Adrenal gland (tissue), 12 donors: ENCODE data around the gene KCNMA1. TPM values are rescaled to one million over a fixed set of nuclear protein-coding genes. Genes with fewer than 3 reads are reported as not detected.

Source experiments
- DNase-seq, 7 donors: peaks; one replicate each; pipeline ENCODE4 v3.0.0-alpha.2; 2019 to 2020
- H3K27ac ChIP-seq, 5 donors: fragments of 200-600 bp; sonication (generic) in 4 of 5; 1 replicate in 3 of 5; 2 replicates in 2 of 5; pipeline versions ENCODE4 v1.5.1 to v1.8.0; 2016 to 2020; ENCODE audit warnings: mild to moderate bottlenecking in 1 of 5
- H3K27me3 ChIP-seq: fragments of 200-600 bp; 2 replicates; pipeline ENCODE4 v1.8.0; 2021
- H3K36me3 ChIP-seq, 2 donors: fragments of 200-600 bp; replicated peaks in 1 of 2; 1 replicate in 1 of 2; 2 replicates in 1 of 2; pipeline versions ENCODE4 v1.5.1 to v1.8.0; 2018 to 2022
- H3K4me1 ChIP-seq, 2 donors: fragments of 200-600 bp; replicated peaks in 1 of 2; 1 replicate in 1 of 2; 2 replicates in 1 of 2; pipeline versions ENCODE4 v1.5.1 to v1.8.0; 2018 to 2021
- H3K4me3 ChIP-seq, 4 donors: fragments of 200-600 bp; sonication (generic) in 3 of 4; one replicate each; pipeline ENCODE4 v1.5.1; 2016 to 2018
- H3K9me3 ChIP-seq, 3 donors: fragments of 200-600 bp; sonication (generic) in 1 of 3; replicated peaks in 1 of 3; 1 replicate in 2 of 3; 2 replicates in 1 of 3; pipeline versions ENCODE4 v1.5.1 to v1.8.0; 2016 to 2021
- POLR2A ChIP-seq, 2 donors: fragments of 450-650 bp; IDR thresholded peaks; one replicate each; pipeline ENCODE4 v1.6.1; 2017; ENCODE audit warnings: antibody characterized with exemption in 2 of 2, mild to moderate bottlenecking in 2 of 2, moderate library complexity in 1 of 2
- WGBS, 4 donors: extraction: QIAGEN DNeasy Blood & Tissue Kit in 2 of 4; methylation state at CpG; one replicate each; pipeline versions ENCODE4 v1.1.5 to v1.1.7; 2013 to 2017; 5-methylcytosine and 5-hydroxymethylcytosine counted together
- intact Hi-C, 2 donors: fragments of 100-400 bp; cut with DNase I; formaldehyde crosslinking; loops; one replicate each; pipeline versions ENCODE4 v1.14.1 to v1.15.0; 2022 to 2023
- polyA plus RNA-seq, 3 donors: library from polyadenylated mRNA; stranded (reverse); fragments of 200-250 nt in 2 of 3; fragments of 350-450 nt in 1 of 3; fragmentation: Illumina TruSeq in 1 of 3; extraction: RNeasy Lipid Tissue Mini Kit (QIAGEN cat#74804) in 1 of 3; gene quantifications; one replicate each; pipeline ENCODE4 v1.2.3, GENCODE V29; 2013 to 2014
- total RNA-seq, 9 donors: library from RNA; depleted of rRNA in 4 of 9; stranded (reverse); fragments of >200 nt in 4 of 9; fragments of 120-200 nt in 1 of 9; fragmentation: NEBNext Ultra II Directional in 1 of 9; extraction: Animal tissue kit (Norgen Biotek cat#: 25700) in 1 of 9; gene quantifications; one replicate each; pipeline versions ENCODE4 v1.1.0 to v1.2.4, GENCODE V29; 2013 to 2023
- TF ChIP-seq, protein P1 (sequence below), 6 experiments: fragments of 450-650 bp in 4 of 6; fragments of 200-600 bp in 2 of 6; sonication (generic) in 1 of 6; IDR thresholded peaks; 1 replicate in 5 of 6; 2 replicates in 1 of 6; pipeline versions ENCODE4 v1.5.1 to v1.8.0; 2016 to 2021; ENCODE audit warnings: antibody characterized with exemption in 6 of 6, mild to moderate bottlenecking in 2 of 6, moderate library complexity in 1 of 6
- donor health status: healthy with polysubstance abuse.
- donor health status: Bipolar disorder and iron deficiency.
- donor health status: DM: yes; HTN: yes; CAD: no.
- donor health status: DM: no; HTN: no; CAD: no.
- donor health status: DM: no; HTN: no; CAD: no.
- donor health status: DM: yes; HTN: yes; CAD: no.

Gene KCNMA1
- total and polyA plus RNA-seq, 12 donors: 6.4 to 37.7 (median 13.4) TPM

DNA sequence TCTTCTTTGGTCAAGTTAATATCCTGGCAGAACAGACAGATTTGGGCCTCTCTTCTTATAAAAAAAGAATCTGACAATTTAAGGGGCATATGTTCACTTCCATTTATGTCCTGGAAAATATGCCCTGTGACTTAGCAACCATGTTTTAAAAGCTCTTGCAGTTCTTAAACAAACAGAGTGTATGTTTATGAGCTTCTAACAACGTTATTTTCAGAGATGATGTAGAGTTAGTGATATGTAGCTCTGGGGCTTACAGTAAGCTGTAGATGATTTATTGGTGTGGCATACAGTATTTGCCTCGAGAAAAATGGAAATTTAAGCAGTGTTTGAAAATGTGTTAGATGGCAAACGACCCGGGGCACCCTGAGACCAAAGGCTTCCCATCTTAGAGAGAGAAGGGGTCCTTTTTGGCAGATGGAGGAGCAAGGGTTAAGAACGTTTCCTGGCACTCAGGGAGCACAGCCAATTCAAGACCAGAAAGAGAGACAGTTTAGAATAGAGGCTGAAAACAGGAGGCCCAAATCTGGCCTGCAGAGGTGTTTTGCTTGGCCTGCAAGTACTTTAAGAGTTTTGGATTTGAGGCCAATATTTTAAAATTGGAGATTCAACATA, 397.5 kb downstream of the KCNMA1 start:
- Histone ChIP-seq H3K27ac (no peak overlapping the region), H3K36me3 (no peaks in the 10 kb centered on the region), H3K9me3 (no peaks in the 10 kb centered on the region), H3K4me1 (peaks cover 0 to 8% of the 10 kb centered on the region in 2 donors), H3K4me3 (no peak overlapping the region), H3K27me3 (no peaks in the 10 kb centered on the region)
- no peak for DNase-seq
- intact Hi-C loops: loop anchor here in 1 of 2 donors (10.0 kb wide), 1 partner anchor 405 kb away; no protein-coding TSS in a partner anchor
- WGBS, 4 donors: 63 to 68% (median 66%) methylated on average over 5 of the region's 5 CpGs
- TF ChIP-seq POLR2A (IDR thresholded peaks at IDR 0.05): no peak
- TF ChIP-seq, protein P1, sequence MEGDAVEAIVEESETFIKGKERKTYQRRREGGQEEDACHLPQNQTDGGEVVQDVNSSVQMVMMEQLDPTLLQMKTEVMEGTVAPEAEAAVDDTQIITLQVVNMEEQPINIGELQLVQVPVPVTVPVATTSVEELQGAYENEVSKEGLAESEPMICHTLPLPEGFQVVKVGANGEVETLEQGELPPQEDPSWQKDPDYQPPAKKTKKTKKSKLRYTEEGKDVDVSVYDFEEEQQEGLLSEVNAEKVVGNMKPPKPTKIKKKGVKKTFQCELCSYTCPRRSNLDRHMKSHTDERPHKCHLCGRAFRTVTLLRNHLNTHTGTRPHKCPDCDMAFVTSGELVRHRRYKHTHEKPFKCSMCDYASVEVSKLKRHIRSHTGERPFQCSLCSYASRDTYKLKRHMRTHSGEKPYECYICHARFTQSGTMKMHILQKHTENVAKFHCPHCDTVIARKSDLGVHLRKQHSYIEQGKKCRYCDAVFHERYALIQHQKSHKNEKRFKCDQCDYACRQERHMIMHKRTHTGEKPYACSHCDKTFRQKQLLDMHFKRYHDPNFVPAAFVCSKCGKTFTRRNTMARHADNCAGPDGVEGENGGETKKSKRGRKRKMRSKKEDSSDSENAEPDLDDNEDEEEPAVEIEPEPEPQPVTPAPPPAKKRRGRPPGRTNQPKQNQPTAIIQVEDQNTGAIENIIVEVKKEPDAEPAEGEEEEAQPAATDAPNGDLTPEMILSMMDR (IDR thresholded peaks at IDR 0.05): no peak

DNA sequence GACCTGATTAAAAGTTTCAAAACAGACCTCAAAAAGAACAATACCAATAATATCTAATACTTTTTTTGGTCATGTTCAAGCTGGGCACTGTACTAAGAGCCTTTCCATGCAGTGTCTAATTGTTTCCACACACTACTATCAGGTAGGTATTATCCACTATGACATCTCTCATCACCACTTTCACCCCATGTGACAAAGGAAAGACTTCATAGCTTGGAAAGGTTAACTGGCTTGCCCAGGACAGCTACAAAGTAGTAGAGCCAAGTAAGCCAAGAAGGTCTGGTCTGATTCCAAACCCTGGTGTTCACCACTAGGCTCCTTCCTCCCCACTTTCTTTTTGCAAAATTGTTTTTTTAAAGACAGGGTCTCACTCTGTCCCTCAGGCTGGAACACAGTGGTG, 400.5 kb downstream of the KCNMA1 start:
- H3K27me3 ChIP-seq: no peaks in the 10 kb centered on the region
- no peak for DNase-seq
- H3K27ac ChIP-seq: no peak overlapping the region
- intact Hi-C loops: no loop called here
- H3K4me1 ChIP-seq: no peaks in the 10 kb centered on the region
- TF ChIP-seq, protein P1 (IDR thresholded peaks at IDR 0.05): no peak
- no peak for TF ChIP-seq POLR2A (IDR thresholded peaks at IDR 0.05)
- no peak overlapping the region for H3K4me3 ChIP-seq
- H3K9me3 ChIP-seq: no peaks in the 10 kb centered on the region
- H3K36me3 ChIP-seq: no peaks in the 10 kb centered on the region

DNA sequence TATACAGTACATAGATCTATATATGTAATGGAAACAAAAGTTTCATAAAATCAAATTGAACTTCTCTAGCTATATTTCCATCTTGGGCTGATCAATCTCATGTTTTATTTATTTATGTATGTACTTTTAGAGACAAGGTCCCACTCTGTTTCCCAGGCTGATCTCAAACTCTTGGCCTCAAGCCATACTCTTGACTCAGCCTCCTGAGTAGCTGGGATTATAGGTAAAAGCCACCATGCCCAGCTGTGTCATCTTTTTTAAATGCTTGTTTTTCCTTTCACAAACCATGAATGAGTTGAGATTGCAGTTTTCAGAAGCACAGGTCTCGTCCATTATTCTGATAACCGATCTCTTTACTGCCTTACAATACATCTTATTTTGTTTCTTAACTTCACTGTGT, 400.9 kb downstream of the KCNMA1 start:
- H3K4me1 ChIP-seq: no peaks in the 10 kb centered on the region
- H3K36me3 ChIP-seq: no peaks in the 10 kb centered on the region
- H3K27me3 ChIP-seq: no peaks in the 10 kb centered on the region
- H3K4me3 ChIP-seq: no peak overlapping the region
- whole genome bisulfite sequencing, 4 donors: 68 to 83% (median 79%) methylated on average over 2 of the region's 2 CpGs
- no peaks in the 10 kb centered on the region for H3K9me3 ChIP-seq
- peak in 2 of 7 donors; percentile 15 to 25 for DNase-seq
- H3K27ac ChIP-seq: no peak overlapping the region
- no peak for TF ChIP-seq POLR2A (IDR thresholded peaks at IDR 0.05)
- TF ChIP-seq, protein P1 (IDR thresholded peaks at IDR 0.05): no peak
- intact Hi-C loops: no loop called here

DNA sequence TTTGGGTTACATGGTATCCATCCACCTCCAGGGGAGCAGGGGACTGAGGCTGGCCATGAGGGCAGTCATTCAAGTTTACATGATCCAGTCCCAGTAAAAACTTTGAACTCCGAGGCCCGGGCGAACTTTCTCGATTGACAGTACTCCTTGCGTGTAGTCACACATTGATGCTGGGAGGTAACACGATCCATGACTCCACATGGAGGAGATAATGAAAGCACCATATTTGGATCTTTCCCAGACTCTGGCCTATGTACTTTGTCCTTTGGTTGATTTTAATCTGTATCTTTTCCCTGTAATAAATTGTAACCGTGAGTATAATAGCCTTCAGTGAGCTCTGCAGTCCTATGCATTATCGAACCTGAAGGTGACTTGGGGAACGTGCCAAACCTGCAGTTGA, 401.6 kb downstream of the KCNMA1 start:
- H3K27ac ChIP-seq: no peak overlapping the region
- no peak for DNase-seq
- H3K9me3 ChIP-seq: no peaks in the 10 kb centered on the region

More for the DNA sequence above, 401.6 kb downstream of the KCNMA1 start:
- whole genome bisulfite sequencing, 4 donors: 76 to 92% (median 79%) methylated on average over 9 of the region's 9 CpGs
- Histone ChIP-seq H3K27me3 (no peaks in the 10 kb centered on the region), H3K4me1 (no peaks in the 10 kb centered on the region), H3K4me3 (no peak overlapping the region), H3K36me3 (no peaks in the 10 kb centered on the region)
- TF ChIP-seq, protein P1 (IDR thresholded peaks at IDR 0.05): no peak
- intact Hi-C loops: no loop called here
